HepG2 (cell line): Measurements from ENCODE around the gene TOP2A. TPM values are rescaled to one million over a fixed set of nuclear protein-coding genes. Genes with fewer than 3 reads are reported as not detected.

Experiments used
- DMTF1 ChIP-seq: sonication (generic); formaldehyde crosslinking; IDR thresholded peaks from 2 replicates; pipeline ENCODE4 v1.4.0; 2020; ENCODE audit warnings: mild to moderate bottlenecking, missing genetic modification reagents
- ETV6 ChIP-seq: sonication (generic); formaldehyde crosslinking; conservative IDR thresholded peaks from 2 replicates; pipeline ENCODE4 v1.4.0; 2020; ENCODE audit warnings: missing genetic modification reagents
- GTF2F1 ChIP-seq: fragments of 150-350 bp; IDR thresholded peaks from 2 replicates; pipeline ENCODE4 v1.6.1; 2014; ENCODE audit warnings: low read length
- KAT7 ChIP-seq: IDR thresholded peaks from 2 replicates; pipeline ENCODE4 v1.6.1; 2018; ENCODE audit warnings: borderline replicate concordance, missing compliant biosample characterization
- KLF15 ChIP-seq: sonication (generic); formaldehyde crosslinking; IDR thresholded peaks from 2 replicates; pipeline ENCODE4 v1.8.1; 2023; ENCODE audit warnings: borderline replicate concordance, mild to moderate bottlenecking, inconsistent platforms, missing genetic modification reagents, mixed read lengths
- MZF1 ChIP-seq: sonication (generic); formaldehyde crosslinking; IDR thresholded peaks from 2 replicates; pipeline ENCODE4 v1.8.1; 2023; ENCODE audit warnings: mild to moderate bottlenecking, missing genetic modification reagents, borderline replicate concordance
- NCOR1 ChIP-seq: fragments of 200-600 bp; sonication (generic); IDR thresholded peaks from 2 replicates; pipeline ENCODE4 v1.7.0; 2017; ENCODE audit warnings: antibody characterized with exemption, low read length, borderline replicate concordance
- NFKB2 ChIP-seq: sonication (generic); formaldehyde crosslinking; IDR thresholded peaks from 2 replicates; pipeline ENCODE4 v1.4.0; 2020; ENCODE audit warnings: missing genetic modification reagents, borderline replicate concordance
- NONO ChIP-seq, 2 experiments: fragments of 450-650 bp in 1 of 2; sonication (generic) in 1 of 2; formaldehyde crosslinking in 1 of 2; IDR thresholded peaks in 1 of 2; conservative IDR thresholded peaks in 1 of 2; 2 replicates each; pipeline versions ENCODE4 v1.6.1 to v1.8.0; 2017 to 2022; ENCODE audit warnings: mild to moderate bottlenecking in 1 of 2, missing genetic modification reagents in 1 of 2, moderate library complexity in 1 of 2
- NR1H2 ChIP-seq: sonication (generic); formaldehyde crosslinking; IDR thresholded peaks from 2 replicates; pipeline ENCODE4 v1.8.1; 2022; ENCODE audit warnings: low read depth, missing genetic modification reagents, borderline replicate concordance
- SCMH1 ChIP-seq: sonication (generic); formaldehyde crosslinking; IDR thresholded peaks from 2 replicates; pipeline ENCODE4 v1.9.0; 2021; ENCODE audit warnings: missing genetic modification reagents, mild to moderate bottlenecking, borderline replicate concordance
- SIN3A ChIP-seq: IDR thresholded peaks from 2 replicates; pipeline ENCODE4 v1.6.1; 2011; ENCODE audit warnings: low read depth, mild to moderate bottlenecking, control low read depth, low read length, borderline replicate concordance
- TBX2 ChIP-seq: sonication (generic); formaldehyde crosslinking; IDR thresholded peaks from 2 replicates; pipeline ENCODE4 v1.5.0; 2020; ENCODE audit warnings: missing genetic modification reagents, mild to moderate bottlenecking, borderline replicate concordance
- ZBTB1 ChIP-seq: sonication (generic); formaldehyde crosslinking; IDR thresholded peaks from 2 replicates; pipeline ENCODE4 v1.4.0; 2020; ENCODE audit warnings: missing genetic modification reagents, borderline replicate concordance
- ZBTB20 ChIP-seq: sonication (generic); formaldehyde crosslinking; IDR thresholded peaks from 2 replicates; pipeline ENCODE4 v1.8.1; 2023; ENCODE audit warnings: missing genetic modification reagents, low read depth, mild to moderate bottlenecking, borderline replicate concordance
- ZFP36 ChIP-seq: fragments of 150-350 bp; IDR thresholded peaks from 2 replicates; pipeline ENCODE4 v1.6.1; 2018; ENCODE audit warnings: borderline replicate concordance, low read length, low read depth; ENCODE audit not compliant: partially characterized antibody
- ZFP90 ChIP-seq: sonication (generic); formaldehyde crosslinking; IDR thresholded peaks from 2 replicates; pipeline ENCODE4 v1.8.0; 2022; ENCODE audit warnings: missing genetic modification reagents, mild to moderate bottlenecking, inconsistent platforms, borderline replicate concordance
- ZKSCAN8 ChIP-seq: IDR thresholded peaks from 2 replicates; pipeline ENCODE4 v1.6.1; 2016; ENCODE audit warnings: borderline replicate concordance, missing genetic modification reagents, missing compliant biosample characterization
- ZNF121 ChIP-seq: sonication (generic); formaldehyde crosslinking; IDR thresholded peaks from 2 replicates; pipeline ENCODE4 v1.5.0; 2020; ENCODE audit warnings: mild to moderate bottlenecking, missing genetic modification reagents
- ZNF17 ChIP-seq: sonication (generic); formaldehyde crosslinking; IDR thresholded peaks from 2 replicates; pipeline ENCODE4 v1.5.0; 2020; ENCODE audit warnings: mild to moderate bottlenecking, missing genetic modification reagents
- ZNF543 ChIP-seq: sonication (generic); formaldehyde crosslinking; IDR thresholded peaks from 2 replicates; pipeline ENCODE4 v1.4.0; 2020; ENCODE audit warnings: mild to moderate bottlenecking, missing genetic modification reagents
- ZNF564 ChIP-seq: sonication (generic); formaldehyde crosslinking; IDR thresholded peaks from 2 replicates; pipeline ENCODE4 v1.8.1; 2023; ENCODE audit warnings: mild to moderate bottlenecking, missing genetic modification reagents
- ZNF607 ChIP-seq: sonication (generic); formaldehyde crosslinking; IDR thresholded peaks from 2 replicates; pipeline ENCODE4 v1.5.1; 2020; ENCODE audit warnings: missing genetic modification reagents, mild to moderate bottlenecking, borderline replicate concordance
- ZNF775 ChIP-seq: sonication (generic); formaldehyde crosslinking; IDR thresholded peaks from 2 replicates; pipeline ENCODE4 v1.4.0; 2020; ENCODE audit warnings: missing genetic modification reagents, mild to moderate bottlenecking, moderate library complexity, borderline replicate concordance
- ZNF780A ChIP-seq: sonication (generic); formaldehyde crosslinking; IDR thresholded peaks from 2 replicates; pipeline ENCODE4 v1.8.0; 2022; ENCODE audit warnings: mild to moderate bottlenecking, missing genetic modification reagents, moderate library complexity
- ZZZ3 ChIP-seq: sonication (generic); formaldehyde crosslinking; IDR thresholded peaks from 2 replicates; pipeline ENCODE4 v1.4.0; 2020; ENCODE audit warnings: missing genetic modification reagents, mild to moderate bottlenecking, borderline replicate concordance
- polyA plus RNA-seq, 8 experiments: library from polyadenylated mRNA; depleted of rRNA in 3 of 8; stranded (reverse) in 7 of 8; unstranded in 1 of 8; fragments of >200 nt; fragmentation: Illumina TruSeq in 4 of 8; extraction: Trizol in 4 of 8; gene quantifications; 2 replicates each; pipeline versions ENCODE4 v1.2.1 to v1.2.3, GENCODE V29; 2011 to 2016; ENCODE audit warnings: low read depth in 4 of 8, missing spikeins in 1 of 8, mixed read lengths in 1 of 8; ENCODE audit not compliant: insufficient read depth in 1 of 8
- total RNA-seq, 5 experiments: library from RNA; depleted of rRNA; stranded (reverse); fragments of >200 nt; fragmentation: Illumina TruSeq; extraction: Trizol; gene quantifications; 2 replicates each; pipeline ENCODE4 v1.2.3, GENCODE V29; 2016; ENCODE audit warnings: low read depth in 1 of 5
- TF ChIP-seq, protein P1 (sequence below): sonication (generic); formaldehyde crosslinking; IDR thresholded peaks from 2 replicates; pipeline ENCODE4 v1.4.0; 2020; ENCODE audit warnings: missing genetic modification reagents

TOP2A gene
- total and polyA plus RNA-seq, 2 of the 13 experiments (the other 11 are each of a cell fraction or from before 2014, with no cell fraction given), result 108 to 327 TPM

- no peak for TF ChIP-seq NCOR1
- TF ChIP-seq NFKB2 (CRISPR knock-in tag), result peak; percentile 20; the same call in 1 of the 2 replicates
- TF ChIP-seq ZNF121 (CRISPR knock-in tag), result peak; percentile 46; the same call in 1 of the 2 replicates
- TF ChIP-seq ZFP90 (CRISPR knock-in tag), result no peak
- TF ChIP-seq ZNF775 (CRISPR knock-in tag), result no peak
- no peak for TF ChIP-seq SIN3A
- TF ChIP-seq DMTF1 (CRISPR knock-in tag), result no peak
- no peak for TF ChIP-seq ZNF780A (CRISPR knock-in tag)
- no peak for TF ChIP-seq ZBTB20
- TF ChIP-seq ZFP36, result no peak
- no peak for TF ChIP-seq MZF1 (CRISPR knock-in tag)
- TF ChIP-seq TBX2, result peak; percentile 64; the same call in 1 of the 2 replicates
- TF ChIP-seq ZKSCAN8 (CRISPR knock-in tag), result no peak
- TF ChIP-seq NONO (IDR thresholded peaks at IDR 0.05), result no peak
- peak; percentile 49; the same call in 1 of the 2 replicates for TF ChIP-seq NONO (CRISPR knock-in tag; conservative IDR thresholded peaks at IDR 0.05)
- no peak for TF ChIP-seq GTF2F1
- TF ChIP-seq ZZZ3, result no peak; the same call in 1 of the 2 replicates
- TF ChIP-seq ZNF564, result no peak
- TF ChIP-seq KAT7 (CRISPR knock-in tag), result 0 out of 2 replicates have a peak, but pooled peaks have one; percentile 27
- TF ChIP-seq ZNF607 (CRISPR knock-in tag), result no peak
- TF ChIP-seq ZNF543 (CRISPR knock-in tag), result no peak
- TF ChIP-seq NR1H2 (CRISPR knock-in tag), result no peak
- TF ChIP-seq, protein P1, sequence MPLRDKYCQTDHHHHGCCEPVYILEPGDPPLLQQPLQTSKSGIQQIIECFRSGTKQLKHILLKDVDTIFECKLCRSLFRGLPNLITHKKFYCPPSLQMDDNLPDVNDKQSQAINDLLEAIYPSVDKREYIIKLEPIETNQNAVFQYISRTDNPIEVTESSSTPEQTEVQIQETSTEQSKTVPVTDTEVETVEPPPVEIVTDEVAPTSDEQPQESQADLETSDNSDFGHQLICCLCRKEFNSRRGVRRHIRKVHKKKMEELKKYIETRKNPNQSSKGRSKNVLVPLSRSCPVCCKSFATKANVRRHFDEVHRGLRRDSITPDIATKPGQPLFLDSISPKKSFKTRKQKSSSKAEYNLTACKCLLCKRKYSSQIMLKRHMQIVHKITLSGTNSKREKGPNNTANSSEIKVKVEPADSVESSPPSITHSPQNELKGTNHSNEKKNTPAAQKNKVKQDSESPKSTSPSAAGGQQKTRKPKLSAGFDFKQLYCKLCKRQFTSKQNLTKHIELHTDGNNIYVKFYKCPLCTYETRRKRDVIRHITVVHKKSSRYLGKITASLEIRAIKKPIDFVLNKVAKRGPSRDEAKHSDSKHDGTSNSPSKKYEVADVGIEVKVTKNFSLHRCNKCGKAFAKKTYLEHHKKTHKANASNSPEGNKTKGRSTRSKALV, result no peak
- TF ChIP-seq SCMH1 (CRISPR knock-in tag), result no peak
- TF ChIP-seq ZBTB1 (CRISPR knock-in tag), result no peak
- no peak for TF ChIP-seq ETV6 (CRISPR knock-in tag)
- TF ChIP-seq ZNF17, result no peak
- no peak for TF ChIP-seq KLF15 (CRISPR knock-in tag)
Observed at GRCh38 chr17:40355123-40355803, 62.4 kb downstream of the TOP2A start (continued).
